ENCODE measurements around the gene FGF12. TPM values are rescaled to one million over a fixed set of nuclear protein-coding genes. Genes with fewer than 3 reads are reported as not detected.

The FGF12 gene
- total RNA-seq, 4 donors from 2014 or later = 1.0 to 4.4 (median 1.3) TPM; not detected in 1

- no peak for DNase-seq
- no peaks in the 10 kb centered on the region for H3K4me1 ChIP-seq
- H3K27ac ChIP-seq = no peak overlapping the region
- intact Hi-C loops (cut with DNase I; ENCODE audit: low total_unique reads) = no loop called here
- no peaks in the 10 kb centered on the region for H3K27me3 ChIP-seq
- no peaks in the 10 kb centered on the region for H3K36me3 ChIP-seq
- TF ChIP-seq CTCF (IDR thresholded peaks at IDR 0.05) (no peak), POLR2A (IDR thresholded peaks at IDR 0.05) (no peak)
- H3K4me3 ChIP-seq = no peak overlapping the region
- H3K9me3 ChIP-seq = no peaks in the 10 kb centered on the region
Observed at GRCh38 chr3:192170031-192170430, 557.3 kb downstream of the FGF12 start.

- no peak for TF ChIP-seq POLR2A (IDR thresholded peaks at IDR 0.05)
- TF ChIP-seq CTCF (IDR thresholded peaks at IDR 0.05) = no peak
- H3K9me3 ChIP-seq = no peaks in the 10 kb centered on the region
- H3K4me3 ChIP-seq = no peak overlapping the region
- no peaks in the 10 kb centered on the region for H3K36me3 ChIP-seq
- no peaks in the 10 kb centered on the region for H3K27me3 ChIP-seq
- intact Hi-C loops (cut with DNase I; ENCODE audit: low total_unique reads) = no loop called here
- H3K27ac ChIP-seq = no peak overlapping the region
- H3K4me1 ChIP-seq = no peaks in the 10 kb centered on the region
- DNase-seq = no peak
Observed at GRCh38 chr3:192169332-192169915, 557.9 kb downstream of the FGF12 start.

- Histone ChIP-seq H3K36me3 (no peaks in the 10 kb centered on the region), H3K4me3 (no peak overlapping the region), H3K27me3 (no peaks in the 10 kb centered on the region), H3K9me3 (no peaks in the 10 kb centered on the region), H3K4me1 (no peaks in the 10 kb centered on the region), H3K27ac (no peak overlapping the region)
- DNase-seq = no peak
- TF ChIP-seq CTCF (IDR thresholded peaks at IDR 0.05) = no peak
- TF ChIP-seq POLR2A (IDR thresholded peaks at IDR 0.05) = no peak
- intact Hi-C loops (cut with DNase I; ENCODE audit: low total_unique reads) = no loop called here
Observed at GRCh38 chr3:192168202-192168601, 559.1 kb downstream of the FGF12 start.

GRCh38 chr3:192165552-192165951, 561.8 kb downstream of the FGF12 start:
- intact Hi-C loops (cut with DNase I; ENCODE audit: low total_unique reads) = no loop called here
- Histone ChIP-seq H3K4me1 (no peaks in the 10 kb centered on the region), H3K36me3 (no peaks in the 10 kb centered on the region), H3K27me3 (no peaks in the 10 kb centered on the region), H3K27ac (no peak overlapping the region), H3K9me3 (no peaks in the 10 kb centered on the region), H3K4me3 (no peak overlapping the region)
- DNase-seq = no peak
- no peak for TF ChIP-seq CTCF (IDR thresholded peaks at IDR 0.05)
- TF ChIP-seq POLR2A (IDR thresholded peaks at IDR 0.05) = no peak

GRCh38 chr3:192161661-192162060, 565.7 kb downstream of the FGF12 start:
- no peaks in the 10 kb centered on the region for H3K27me3 ChIP-seq
- H3K27ac ChIP-seq = no peak overlapping the region
- H3K36me3 ChIP-seq = no peaks in the 10 kb centered on the region
- no peaks in the 10 kb centered on the region for H3K9me3 ChIP-seq
- TF ChIP-seq CTCF (IDR thresholded peaks at IDR 0.05) (no peak), POLR2A (IDR thresholded peaks at IDR 0.05) (no peak)
- intact Hi-C loops (cut with DNase I; ENCODE audit: low total_unique reads) = no loop called here
- H3K4me1 ChIP-seq = no peaks in the 10 kb centered on the region
- no peak for DNase-seq
- H3K4me3 ChIP-seq = no peak overlapping the region
